H1 (cell line): ENCODE measurements around the gene ARID1B. TPM values are rescaled to one million over a fixed set of nuclear protein-coding genes. Genes with fewer than 3 reads are reported as not detected.

Experiments used
- CTCF ChIA-PET: fragments of 300-600 bp; sonication (Branson Sonifier 250); formaldehyde crosslinking; loops from one replicate; lab custom pipeline; 2021; ENCODE audit not compliant: partially characterized antibody; lab: Charles Lee
- POLR2A ChIA-PET: fragments of 300-600 bp; sonication (Branson Sonifier 250); formaldehyde crosslinking; loops from one replicate; lab custom pipeline; 2021; ENCODE audit warnings: inconsistent platforms; ENCODE audit not compliant: partially characterized antibody; lab: Charles Lee
- DNase-seq, 2 experiments: peaks; one replicate each; pipeline versions ENCODE4 v3.0.0 to v3.0.0-alpha.2; 2010 to 2022; ENCODE audit warnings: low spot score in 2 of 2, low read depth in 1 of 2, mixed read lengths in 1 of 2
- FAIRE-seq: peaks from 2 replicates; lab custom pipeline; 2011; peaks lifted over from hg19 to GRCh38; lab: Jason Lieb, UNC
- H2AFZ ChIP-seq: 2 replicates; pipeline ENCODE4 v1.8.1; 2012; ENCODE audit warnings: low read length, inconsistent platforms
- H2AK5ac ChIP-seq: 2 replicates; pipeline ENCODE4 v1.6.1; 2013; ENCODE audit warnings: low read depth, low read length
- H2BK120ac ChIP-seq: replicated peaks from 2 replicates; pipeline ENCODE3; 2013; ENCODE audit warnings: low read depth, low read length, inconsistent platforms
- H2BK12ac ChIP-seq: 2 replicates; pipeline ENCODE4 v1.6.1; 2013; ENCODE audit warnings: low read depth, low read length
- H2BK15ac ChIP-seq: 2 replicates; pipeline ENCODE4 v1.6.1; 2013; ENCODE audit warnings: low read length
- H2BK20ac ChIP-seq: 2 replicates; pipeline ENCODE4 v1.6.1; 2013; ENCODE audit warnings: low read length
- H2BK5ac ChIP-seq: 2 replicates; pipeline ENCODE4 v1.6.1; 2013; ENCODE audit warnings: low read depth, low read length
- H3K14ac ChIP-seq: 2 replicates; pipeline ENCODE4 v1.6.1; 2013; ENCODE audit warnings: inconsistent platforms; ENCODE audit not compliant: insufficient read length
- H3K18ac ChIP-seq: 2 replicates; pipeline ENCODE4 v1.6.1; 2013; ENCODE audit warnings: low read length; ENCODE audit errors: extremely low read depth
- H3K23ac ChIP-seq: 2 replicates; pipeline ENCODE4 v1.6.1; 2013; ENCODE audit warnings: inconsistent platforms; ENCODE audit not compliant: insufficient read length
- H3K23me2 ChIP-seq: 2 replicates; pipeline ENCODE4 v1.6.1; 2013; ENCODE audit warnings: low read depth, low read length
- H3K27ac ChIP-seq: 2 replicates; pipeline ENCODE4 v1.6.1; 2011; ENCODE audit warnings: low read depth, low read length, inconsistent platforms
- H3K27me3 ChIP-seq, 4 experiments: replicated peaks in 1 of 4; 1 replicate in 1 of 4; 2 replicates in 3 of 4; pipeline versions ENCODE4 v1.6.1 to v1.8.1; 2011 to 2013; ENCODE audit warnings: low read length in 3 of 4, mild to moderate bottlenecking in 3 of 4, inconsistent platforms in 2 of 4, mixed read lengths in 2 of 4, moderate library complexity in 1 of 4; ENCODE audit not compliant: control insufficient read depth in 3 of 4, insufficient read depth in 3 of 4; ENCODE audit errors: extremely low read depth in 1 of 4
- H3K36me3 ChIP-seq, 4 experiments: 2 replicates each; pipeline versions ENCODE4 v1.6.1 to v1.8.1; 2011 to 2013; ENCODE audit warnings: mild to moderate bottlenecking in 4 of 4, low read length in 3 of 4, moderate library complexity in 2 of 4, control low read depth in 1 of 4, inconsistent platforms in 1 of 4; ENCODE audit not compliant: insufficient read depth in 4 of 4, control insufficient read depth in 2 of 4
- H3K4ac ChIP-seq: replicated peaks from 2 replicates; pipeline ENCODE3; 2013; ENCODE audit warnings: low read length, low read depth, mixed read lengths, inconsistent platforms; ENCODE audit not compliant: insufficient read length
- H3K4me1 ChIP-seq, 4 experiments: replicated peaks in 1 of 4; 1 replicate in 1 of 4; 2 replicates in 3 of 4; pipeline versions ENCODE4 v1.6.1 to v1.8.1; 2011 to 2013; ENCODE audit warnings: low read length in 3 of 4, inconsistent platforms in 2 of 4, mixed read lengths in 1 of 4; ENCODE audit not compliant: insufficient read depth in 4 of 4, control insufficient read depth in 3 of 4
- H3K4me2 ChIP-seq, 2 experiments: 2 replicates each; pipeline versions ENCODE4 v1.6.1 to v1.8.1; 2011 to 2013; ENCODE audit warnings: low read depth in 2 of 2, low read length in 2 of 2, control low read depth in 1 of 2, inconsistent platforms in 1 of 2, mild to moderate bottlenecking in 1 of 2; ENCODE audit not compliant: insufficient read depth in 1 of 2
- H3K4me3 ChIP-seq, 4 experiments: fragments of 200-600, 300-600 bp in 1 of 4; sonication (generic), shearing (Covaris generic), sonication (Bioruptor Twin) in 1 of 4; 2 replicates each; pipeline versions ENCODE4 v1.5.1 to v1.8.1; 2011 to 2016; ENCODE audit warnings: low read length in 4 of 4, low read depth in 3 of 4, control low read depth in 2 of 4, inconsistent platforms in 2 of 4, mild to moderate bottlenecking in 2 of 4, mixed read lengths in 1 of 4, moderate library complexity in 1 of 4; ENCODE audit not compliant: insufficient read depth in 2 of 4; ENCODE audit errors: extremely low read depth in 1 of 4
- H3K56ac ChIP-seq: replicated peaks from 2 replicates; pipeline ENCODE3; 2013; ENCODE audit warnings: low read depth, mild to moderate bottlenecking, mixed read lengths, low read length, inconsistent platforms; ENCODE audit not compliant: insufficient read length
- H3K79me1 ChIP-seq: 2 replicates; pipeline ENCODE4 v1.6.1; 2013; ENCODE audit warnings: low read depth, low read length, control low read depth
- H3K79me2 ChIP-seq, 2 experiments: 2 replicates each; pipeline versions ENCODE4 v1.6.1 to v1.8.1; 2012 to 2013; ENCODE audit warnings: low read length in 2 of 2, mild to moderate bottlenecking in 2 of 2, inconsistent platforms in 1 of 2; ENCODE audit not compliant: insufficient read depth in 2 of 2, control insufficient read depth in 1 of 2
- H3K9ac ChIP-seq, 4 experiments: replicated peaks in 1 of 4; 1 replicate in 1 of 4; 2 replicates in 3 of 4; pipeline versions ENCODE4 v1.6.1 to v1.8.1; 2011 to 2013; ENCODE audit warnings: low read depth in 3 of 4, low read length in 3 of 4, control low read depth in 2 of 4, mild to moderate bottlenecking in 2 of 4, moderate library complexity in 2 of 4, inconsistent platforms in 1 of 4; ENCODE audit errors: extremely low read depth in 1 of 4
- H3K9me3 ChIP-seq, 2 experiments: 2 replicates each; pipeline versions ENCODE4 v1.6.1 to v1.8.1; 2012 to 2013; ENCODE audit warnings: mild to moderate bottlenecking in 2 of 2, moderate library complexity in 2 of 2, control low read depth in 1 of 2, inconsistent platforms in 1 of 2, low read depth in 1 of 2, low read length in 1 of 2, mixed read lengths in 1 of 2; ENCODE audit not compliant: insufficient read depth in 2 of 2
- H4K20me1 ChIP-seq, 2 experiments: replicated peaks in 1 of 2; 2 replicates each; pipeline versions ENCODE3 to v1.8.1; 2011 to 2013; ENCODE audit warnings: inconsistent platforms in 2 of 2, low read length in 2 of 2, mild to moderate bottlenecking in 1 of 2; ENCODE audit not compliant: insufficient read depth in 2 of 2, control insufficient read depth in 1 of 2
- H4K5ac ChIP-seq: 2 replicates; pipeline ENCODE4 v1.6.1; 2013; ENCODE audit warnings: low read length, low read depth, mixed read lengths, inconsistent platforms; ENCODE audit not compliant: insufficient read length
- H4K8ac ChIP-seq: 2 replicates; pipeline ENCODE4 v1.8.0; 2013; ENCODE audit warnings: mild to moderate bottlenecking, moderate library complexity, low read length, inconsistent platforms; ENCODE audit not compliant: insufficient read depth; ENCODE audit errors: extremely low read depth
- H4K91ac ChIP-seq: replicated peaks from 2 replicates; pipeline ENCODE3; 2013; ENCODE audit warnings: low read length, mixed read lengths, inconsistent platforms; ENCODE audit not compliant: insufficient read length
- SIN3A ChIP-seq, 2 experiments: IDR thresholded peaks in 1 of 2; conservative IDR thresholded peaks in 1 of 2; 2 replicates each; pipeline ENCODE4 v1.6.1; 2011 to 2012; ENCODE audit warnings: low read length in 2 of 2, improper control_type of control experiment in 1 of 2, low read depth in 1 of 2, mild to moderate bottlenecking in 1 of 2
- YY1 ChIP-seq: IDR thresholded peaks from 2 replicates; pipeline ENCODE4 v1.6.1; 2011; ENCODE audit warnings: low read depth, mild to moderate bottlenecking, low read length
- WGBS, 2 experiments: shearing (Covaris generic) in 1 of 2; methylation state at CpG; one replicate each; pipeline versions ENCODE4 v1.1.6 to v1.1.7; 2013 to 2015; ENCODE audit warnings: low lambda C conversion rate in 2 of 2, mixed read lengths in 2 of 2, inconsistent platforms in 1 of 2, low coverage in 1 of 2, missing lambda C conversion rate in 1 of 2; ENCODE audit not compliant: insufficient replicate concordance in 2 of 2, insufficient coverage in 1 of 2, insufficient read length in 1 of 2; ENCODE audit errors: extremely low coverage in 1 of 2, missing lambda C conversion rate in 1 of 2; 5-methylcytosine and 5-hydroxymethylcytosine counted together
- polyA plus RNA-seq, 7 experiments: library from polyadenylated mRNA; depleted of rRNA in 3 of 7; stranded (reverse) in 5 of 7; unstranded in 2 of 7; fragments of >200 nt in 5 of 7; fragments of 200-250 nt in 2 of 7; gene quantifications; 1 replicate in 5 of 7; 2 replicates in 1 of 7; 4 replicates in 1 of 7; pipeline versions ENCODE4 v1.2.1 to v1.2.3, GENCODE V29; 2011 to 2013; ENCODE audit warnings: missing spikeins in 2 of 7, mixed read lengths in 2 of 7
- total RNA-seq: library from RNA; stranded (reverse); fragmentation: NEBNext Ultra II Directional; extraction: Animal tissue kit (Norgen Biotek cat#: 25700); gene quantifications from 2 replicates; pipeline ENCODE4 v1.2.1, GENCODE V29; 2021

ARID1B gene
- total and polyA plus RNA-seq, 2 of the 8 experiments (the other 6 are each of a cell fraction or from before 2014, with no cell fraction given) = 24.3 to 70.3 TPM

DNA sequence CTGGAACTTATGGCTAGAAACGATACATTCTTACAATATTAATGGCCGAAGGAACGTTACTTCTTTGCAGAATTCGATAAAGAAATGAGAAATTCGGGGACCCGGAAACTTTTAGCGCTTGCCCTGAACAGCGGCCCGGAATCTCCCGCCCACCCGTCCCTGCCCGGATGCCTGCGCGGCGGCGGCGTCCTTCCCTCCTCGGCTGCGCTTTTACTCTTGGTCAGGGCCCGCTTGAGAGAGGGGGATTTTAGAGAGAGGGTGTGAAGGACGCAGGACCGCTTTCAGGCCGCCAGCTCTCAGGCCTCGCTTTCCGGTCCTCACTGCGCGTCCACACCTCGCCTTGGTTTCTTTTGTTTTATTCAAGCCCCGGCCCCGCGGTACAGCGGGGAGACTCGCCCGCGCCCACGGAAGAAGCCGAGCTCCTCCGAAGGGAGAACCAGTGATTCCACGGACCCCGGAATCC, 243.7 kb downstream of the ARID1B start:
- ChIA-PET CTCF (interaction anchor here (0.7 to 1.5 kb wide), 7 partner anchors 14 to 218 kb away, joined by 3 to 4 read pairs (median 3); no protein-coding TSS in a partner anchor), POLR2A (interaction anchor here (0.9 to 2.6 kb wide), 12 partner anchors 8 to 242 kb away, joined by 3 to 15 read pairs (median 5); no protein-coding TSS in a partner anchor)
- H3K36me3 ChIP-seq = no peaks in the 10 kb centered on the region
- no peak overlapping the region for H2AK5ac ChIP-seq
- no peak overlapping the region for H3K23ac ChIP-seq
- H2BK15ac ChIP-seq = no peak overlapping the region
- peaks cover 0 to 7% (median 2%) of the 10 kb centered on the region in 4 experiments; a peak in 3 of 7 replicates for H3K4me1 ChIP-seq
- no peak overlapping the region for H2BK120ac ChIP-seq
- H3K18ac ChIP-seq = peak overlapping the region; percentile 55
- no peaks in the 10 kb centered on the region for H3K27me3 ChIP-seq
- H2BK5ac ChIP-seq = peak overlapping the region; percentile 88
- no peaks in the 10 kb centered on the region for H3K79me1 ChIP-seq
- no peaks in the 10 kb centered on the region for H3K9me3 ChIP-seq
- peak overlapping the region; percentile 95 for H3K27ac ChIP-seq
- H3K4me2 ChIP-seq = peak overlapping the region; percentile 64 to 80
- TF ChIP-seq SIN3A (conservative IDR thresholded peaks at IDR 0.05 in 1 of 2, IDR thresholded peaks at IDR 0.05 in 1 of 2; ENCODE audit: low read depth in 1 of 2, low read length in 2 of 2) (no peak), YY1 (0 out of 2 replicates have a peak, but pooled peaks have one; percentile 3)
- peaks cover 0 to 2% of the 10 kb centered on the region in 2 experiments for H4K20me1 ChIP-seq
- no peak overlapping the region for H3K14ac ChIP-seq
- H3K79me2 ChIP-seq = peaks cover 0 to 83% of the 10 kb centered on the region in 2 experiments; a peak in 3 of 4 replicates
- H3K56ac ChIP-seq = peak overlapping the region; percentile 77
- no peaks in the 10 kb centered on the region for H3K23me2 ChIP-seq
- 3% methylated on average over 30 of the region's 40 CpGs; no CpG with 5 or more reads in 1 of the 2 experiments for WGBS, 2 experiments
- H4K5ac ChIP-seq = peak overlapping the region; percentile 98
- FAIRE-seq = no peak
- no peak overlapping the region for H2AFZ ChIP-seq
- no peak for DNase-seq
- peak overlapping the region; percentile 76 to 96 (median 91) for H3K9ac ChIP-seq
- peak overlapping the region; percentile 69 to 97 (median 79) for H3K4me3 ChIP-seq
- no peak overlapping the region for H2BK20ac ChIP-seq
- H4K91ac ChIP-seq = peak overlapping the region; percentile 83
- H3K4ac ChIP-seq = peak overlapping the region; percentile 53
- no peak overlapping the region for H2BK12ac ChIP-seq
- H4K8ac ChIP-seq = peak overlapping the region; percentile 99
